HCT116 (cell line): ENCODE results near the gene MDFIC. TPM values are rescaled to one million over a fixed set of nuclear protein-coding genes. Genes with fewer than 3 reads are reported as not detected.

Experiments used
- ATAC-seq: fragments of 200-7000 bp; cut with Tn5 transposase; 2 replicates; pipeline ENCODE4 v1.9.1; 2020; ENCODE audit warnings: mild to moderate bottlenecking, moderate library complexity
- BruUV-seq: library from RNA; stranded (reverse); fragments of 400-500 nt; replicated peaks from 2 replicates; lab custom pipeline; 2021; lab: Mats Ljungman, UMichigan
- CTCF ChIA-PET: fragments of 300-600 bp; sonication (Branson Sonifier 250); formaldehyde crosslinking; loops from one replicate; lab custom pipeline; 2021; ENCODE audit warnings: antibody characterized with exemption; lab: Charles Lee
- POLR2A ChIA-PET: fragments of 300-600, 350-600 bp; sonication (Branson Sonifier 250); formaldehyde crosslinking; loops from one replicate; lab custom pipeline; 2021; ENCODE audit warnings: antibody characterized with exemption; lab: Charles Lee
- RAD21 ChIA-PET, 2 experiments: fragments of 300-600 bp; sonication (Branson Sonifier 250); formaldehyde crosslinking; loops; one replicate each; lab custom pipeline; 2023; ENCODE audit warnings: low total read pairs in 2 of 2; ENCODE audit not compliant: uncharacterized antibody in 2 of 2, unreplicated experiment in 2 of 2, low non-redundant PET in 1 of 2; lab: Charles Lee
- DNase-seq: peaks from one replicate; pipeline ENCODE4 v3.0.0-alpha.2; 2010; ENCODE audit warnings: low read depth, low spot score
- H2AFZ ChIP-seq: fragments of 200-600 bp; shearing (Covaris generic), sonication (generic); 2 replicates; pipeline ENCODE4 v1.6.1; 2017; ENCODE audit warnings: low read depth, mixed run types, mixed read lengths, antibody characterized with exemption, low read length; ENCODE audit not compliant: poor library complexity, severe bottlenecking
- H3K27ac ChIP-seq: 2 replicates; pipeline ENCODE4 v1.5.1; 2012; ENCODE audit warnings: low read depth, low read length
- H3K27me3 ChIP-seq: fragments of 200-600 bp; sonication (generic); 2 replicates; pipeline ENCODE4 v1.6.1; 2016; ENCODE audit warnings: mixed run types, low read length, mixed read lengths; ENCODE audit not compliant: insufficient read depth
- H3K36me3 ChIP-seq, 2 experiments: fragments of 200-500 bp in 1 of 2; fragments of 200-600 bp in 1 of 2; sonication (Bioruptor generic) in 1 of 2; sonication (generic) in 1 of 2; 2 replicates each; pipeline versions ENCODE4 v1.5.1 to v1.6.1; 2014 to 2016; ENCODE audit warnings: low read length in 2 of 2, inconsistent platforms in 1 of 2, mixed read lengths in 1 of 2, mixed run types in 1 of 2; ENCODE audit not compliant: insufficient read depth in 2 of 2, control insufficient read depth in 1 of 2
- H3K4me1 ChIP-seq, 2 experiments: fragments of 200-600 bp in 1 of 2; sonication (generic) in 1 of 2; 2 replicates each; pipeline versions ENCODE4 v1.5.1 to v1.6.1; 2012 to 2017; ENCODE audit warnings: low read length in 2 of 2, inconsistent platforms in 1 of 2, mild to moderate bottlenecking in 1 of 2, mixed read lengths in 1 of 2, mixed run types in 1 of 2, moderate library complexity in 1 of 2; ENCODE audit not compliant: insufficient read depth in 2 of 2, control insufficient read depth in 1 of 2
- H3K4me2 ChIP-seq: fragments of 200-600 bp; sonication (generic); 2 replicates; pipeline ENCODE4 v1.6.1; 2017; ENCODE audit warnings: mixed run types, low read length, mixed read lengths
- H3K4me3 ChIP-seq, 2 experiments: fragments of 200-600 bp in 1 of 2; sonication (generic) in 1 of 2; replicated peaks in 1 of 2; 2 replicates each; pipeline ENCODE4 v1.5.1; 2011 to 2016; ENCODE audit warnings: low read length in 2 of 2, control low read depth in 1 of 2, low read depth in 1 of 2, mild to moderate bottlenecking in 1 of 2, mixed read lengths in 1 of 2, mixed run types in 1 of 2
- H3K79me2 ChIP-seq: fragments of 200-600 bp; sonication (generic); 2 replicates; pipeline ENCODE4 v1.6.1; 2017; ENCODE audit warnings: mild to moderate bottlenecking, mixed run types, low read length, moderate library complexity, mixed read lengths; ENCODE audit not compliant: insufficient read depth
- H3K9ac ChIP-seq: fragments of 200-600 bp; sonication (generic); 2 replicates; pipeline ENCODE4 v1.6.1; 2016; ENCODE audit warnings: low read length, mixed read lengths
- H3K9me2 ChIP-seq: fragments of 200-600 bp; sonication (generic), shearing (Covaris generic); 2 replicates; pipeline ENCODE4 v1.6.1; 2017; ENCODE audit warnings: mixed run types, mild to moderate bottlenecking, moderate library complexity; ENCODE audit not compliant: insufficient read depth
- H3K9me3 ChIP-seq, 2 experiments: fragments of 200-500 bp in 1 of 2; fragments of 200-600 bp in 1 of 2; sonication (Bioruptor generic) in 1 of 2; sonication (generic) in 1 of 2; 2 replicates each; pipeline ENCODE4 v1.6.1; 2014 to 2017; ENCODE audit warnings: low read length in 2 of 2, mixed read lengths in 2 of 2, inconsistent platforms in 1 of 2, low read depth in 1 of 2, mild to moderate bottlenecking in 1 of 2, mixed run types in 1 of 2, moderate library complexity in 1 of 2; ENCODE audit not compliant: control insufficient read depth in 1 of 2, insufficient read depth in 1 of 2
- H4K20me1 ChIP-seq: fragments of 200-600 bp; sonication (generic), shearing (Covaris generic); 2 replicates; pipeline ENCODE4 v1.6.1; 2017; ENCODE audit warnings: mixed run types, mild to moderate bottlenecking, moderate library complexity; ENCODE audit not compliant: insufficient read depth
- FOSL1 ChIP-seq: IDR thresholded peaks from 2 replicates; pipeline ENCODE4 v1.6.1; 2012; ENCODE audit warnings: low read depth
- POLR2AphosphoS5 ChIP-seq: IDR thresholded peaks from 2 replicates; pipeline ENCODE4 v1.6.1; 2011; ENCODE audit warnings: mild to moderate bottlenecking, low read depth, low read length, moderate library complexity
- ZBTB33 ChIP-seq: IDR thresholded peaks from 2 replicates; pipeline ENCODE4 v1.6.1; 2011; ENCODE audit warnings: mild to moderate bottlenecking, low read length, moderate library complexity; ENCODE audit not compliant: insufficient replicate concordance; ENCODE audit errors: extremely low read depth
- intact Hi-C: fragments of 100-400 bp; cut with micrococcal nuclease; formaldehyde crosslinking; loops from 2 replicates; pipeline ENCODE4 v1.10.0; 2022
- total RNA-seq: library from RNA; stranded (reverse); gene quantifications from one replicate; pipeline ENCODE4 v1.2.1, GENCODE V29; 2021; ENCODE audit not compliant: unreplicated experiment
- TF ChIP-seq, protein P1 (sequence below), 3 experiments: fragments of 200-600 bp in 1 of 3; sonication (generic) in 1 of 3; IDR thresholded peaks in 2 of 3; conservative IDR thresholded peaks in 1 of 3; 2 replicates each; pipeline ENCODE4 v1.5.1; 2012 to 2017; ENCODE audit warnings: low read depth in 2 of 3, low read length in 2 of 3, antibody characterized with exemption in 1 of 3, borderline replicate concordance in 1 of 3, control low read depth in 1 of 3, mild to moderate bottlenecking in 1 of 3, mixed read lengths in 1 of 3, mixed run types in 1 of 3, moderate library complexity in 1 of 3; ENCODE audit not compliant: insufficient read depth in 1 of 3

Gene MDFIC
- total RNA-seq, 1 experiment from 2014 or later = 8.3 TPM

GRCh38 chr7:114937446-114937845 is 15.6 kb downstream of the MDFIC start:
- ChIA-PET POLR2A (no interaction called here), RAD21 (no interaction called here), CTCF (no interaction called here)
- Histone ChIP-seq H3K9ac (no peak overlapping the region), H3K4me1 (no peaks in the 10 kb centered on the region), H3K9me2 (no peaks in the 10 kb centered on the region), H3K9me3 (no peaks in the 10 kb centered on the region), H3K27me3 (no peaks in the 10 kb centered on the region), H2AFZ (no peak overlapping the region), H3K79me2 (no peaks in the 10 kb centered on the region), H4K20me1 (no peaks in the 10 kb centered on the region), H3K36me3 (no peaks in the 10 kb centered on the region), H3K27ac (no peak overlapping the region), H3K4me2 (no peak overlapping the region), H3K4me3 (no peak overlapping the region)
- no TSS peak for BruUV-seq
- no peak for ATAC-seq
- TF ChIP-seq FOSL1 = no peak
- no peak for TF ChIP-seq ZBTB33
- no peak for TF ChIP-seq POLR2AphosphoS5
- no peak for DNase-seq
- intact Hi-C loops = no loop called here

GRCh38 chr7:114938785-114939184 is 16.9 kb downstream of the MDFIC start:
- ATAC-seq (no peak), DNase-seq (no peak)
- H3K27me3 ChIP-seq = no peaks in the 10 kb centered on the region
- intact Hi-C loops = no loop called here
- H3K4me1 ChIP-seq = no peaks in the 10 kb centered on the region
- TF ChIP-seq, protein P1, sequence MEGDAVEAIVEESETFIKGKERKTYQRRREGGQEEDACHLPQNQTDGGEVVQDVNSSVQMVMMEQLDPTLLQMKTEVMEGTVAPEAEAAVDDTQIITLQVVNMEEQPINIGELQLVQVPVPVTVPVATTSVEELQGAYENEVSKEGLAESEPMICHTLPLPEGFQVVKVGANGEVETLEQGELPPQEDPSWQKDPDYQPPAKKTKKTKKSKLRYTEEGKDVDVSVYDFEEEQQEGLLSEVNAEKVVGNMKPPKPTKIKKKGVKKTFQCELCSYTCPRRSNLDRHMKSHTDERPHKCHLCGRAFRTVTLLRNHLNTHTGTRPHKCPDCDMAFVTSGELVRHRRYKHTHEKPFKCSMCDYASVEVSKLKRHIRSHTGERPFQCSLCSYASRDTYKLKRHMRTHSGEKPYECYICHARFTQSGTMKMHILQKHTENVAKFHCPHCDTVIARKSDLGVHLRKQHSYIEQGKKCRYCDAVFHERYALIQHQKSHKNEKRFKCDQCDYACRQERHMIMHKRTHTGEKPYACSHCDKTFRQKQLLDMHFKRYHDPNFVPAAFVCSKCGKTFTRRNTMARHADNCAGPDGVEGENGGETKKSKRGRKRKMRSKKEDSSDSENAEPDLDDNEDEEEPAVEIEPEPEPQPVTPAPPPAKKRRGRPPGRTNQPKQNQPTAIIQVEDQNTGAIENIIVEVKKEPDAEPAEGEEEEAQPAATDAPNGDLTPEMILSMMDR (IDR thresholded peaks at IDR 0.05 in 2 of 3, conservative IDR thresholded peaks at IDR 0.05 in 1 of 3; ENCODE audit: borderline replicate concordance in 1 of 3, insufficient read depth in 1 of 3, low read depth in 2 of 3, low read length in 2 of 3) = no peak
- RAD21 ChIA-PET = no interaction called here
- H3K9ac ChIP-seq = no peak overlapping the region
- H3K36me3 ChIP-seq = no peaks in the 10 kb centered on the region
- no peak overlapping the region for H3K4me3 ChIP-seq
- H3K9me2 ChIP-seq = no peaks in the 10 kb centered on the region
- CTCF ChIA-PET = no interaction called here
- POLR2A ChIA-PET = no interaction called here
- no peaks in the 10 kb centered on the region for H3K79me2 ChIP-seq
- BruUV-seq = no TSS peak
- no peak overlapping the region for H3K4me2 ChIP-seq
- no peak overlapping the region for H2AFZ ChIP-seq
- H3K27ac ChIP-seq = no peak overlapping the region
- no peaks in the 10 kb centered on the region for H3K9me3 ChIP-seq
- no peaks in the 10 kb centered on the region for H4K20me1 ChIP-seq
